ENCODE results near the gene KRTAP10-6.

DNA sequence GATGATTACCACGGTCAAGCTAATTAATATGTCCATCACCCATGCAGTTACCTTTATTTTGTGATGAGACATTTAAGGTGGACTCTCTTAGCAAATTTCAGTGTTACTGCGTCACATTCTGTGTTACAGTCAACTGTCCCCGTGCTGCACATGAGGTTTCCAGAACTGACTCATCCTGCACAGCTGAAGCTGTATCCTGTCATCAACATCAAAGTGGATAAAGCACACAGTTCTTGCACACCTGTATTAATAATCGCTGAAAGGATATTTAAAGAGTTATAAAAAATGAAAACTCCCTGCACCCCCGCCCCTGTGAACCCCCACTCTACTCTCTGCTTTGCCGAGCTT, 8.5 kb downstream of the KRTAP10-6 start:
- TF ChIP-seq, protein P1, sequence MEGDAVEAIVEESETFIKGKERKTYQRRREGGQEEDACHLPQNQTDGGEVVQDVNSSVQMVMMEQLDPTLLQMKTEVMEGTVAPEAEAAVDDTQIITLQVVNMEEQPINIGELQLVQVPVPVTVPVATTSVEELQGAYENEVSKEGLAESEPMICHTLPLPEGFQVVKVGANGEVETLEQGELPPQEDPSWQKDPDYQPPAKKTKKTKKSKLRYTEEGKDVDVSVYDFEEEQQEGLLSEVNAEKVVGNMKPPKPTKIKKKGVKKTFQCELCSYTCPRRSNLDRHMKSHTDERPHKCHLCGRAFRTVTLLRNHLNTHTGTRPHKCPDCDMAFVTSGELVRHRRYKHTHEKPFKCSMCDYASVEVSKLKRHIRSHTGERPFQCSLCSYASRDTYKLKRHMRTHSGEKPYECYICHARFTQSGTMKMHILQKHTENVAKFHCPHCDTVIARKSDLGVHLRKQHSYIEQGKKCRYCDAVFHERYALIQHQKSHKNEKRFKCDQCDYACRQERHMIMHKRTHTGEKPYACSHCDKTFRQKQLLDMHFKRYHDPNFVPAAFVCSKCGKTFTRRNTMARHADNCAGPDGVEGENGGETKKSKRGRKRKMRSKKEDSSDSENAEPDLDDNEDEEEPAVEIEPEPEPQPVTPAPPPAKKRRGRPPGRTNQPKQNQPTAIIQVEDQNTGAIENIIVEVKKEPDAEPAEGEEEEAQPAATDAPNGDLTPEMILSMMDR (IDR thresholded peaks at IDR 0.05 in 8 of 11, conservative IDR thresholded peaks at IDR 0.05 in 3 of 11) = no peak
- TF ChIP-seq POLR2A (IDR thresholded peaks at IDR 0.05) = no peak
- no peak for TF ChIP-seq POLR2AphosphoS5 (IDR thresholded peaks at IDR 0.05)
